ENCODE data around the gene DEPP1.

DEPP1 gene

DNA sequence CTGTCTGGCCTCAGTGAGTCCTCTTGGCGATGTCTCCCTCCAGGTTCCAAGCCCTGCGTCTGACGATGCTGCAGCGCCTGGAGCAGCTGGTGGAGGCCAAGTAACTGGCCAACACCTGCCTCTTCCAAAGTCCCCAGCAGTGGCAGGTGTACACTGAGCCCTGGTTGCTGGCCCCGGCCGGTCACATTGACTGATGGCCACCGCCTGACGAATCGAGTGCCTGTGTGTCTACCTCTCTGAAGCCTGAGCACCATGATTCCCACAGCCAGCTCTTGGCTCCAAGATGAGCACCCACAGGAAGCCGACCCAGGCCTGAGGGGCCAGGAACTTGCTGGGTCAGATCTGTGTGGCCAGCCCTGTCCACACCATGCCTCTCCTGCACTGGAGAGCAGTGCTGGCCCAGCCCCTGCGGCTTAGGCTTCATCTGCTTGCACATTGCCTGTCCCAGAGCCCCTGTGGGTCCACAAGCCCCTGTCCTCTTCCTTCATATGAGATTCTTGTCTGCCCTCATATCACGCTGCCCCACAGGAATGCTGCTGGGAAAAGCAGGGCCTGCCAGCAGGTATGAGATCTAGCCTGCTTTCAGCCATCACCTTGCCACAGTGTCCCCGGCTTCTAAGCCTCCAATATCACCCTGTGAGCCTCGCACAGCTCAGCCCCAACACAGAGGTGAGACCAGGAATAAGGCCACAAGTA lies 14.8 kb upstream of the DEPP1 start:
- no peak for DNase-seq (ENCODE audit: low read depth)

DNA sequence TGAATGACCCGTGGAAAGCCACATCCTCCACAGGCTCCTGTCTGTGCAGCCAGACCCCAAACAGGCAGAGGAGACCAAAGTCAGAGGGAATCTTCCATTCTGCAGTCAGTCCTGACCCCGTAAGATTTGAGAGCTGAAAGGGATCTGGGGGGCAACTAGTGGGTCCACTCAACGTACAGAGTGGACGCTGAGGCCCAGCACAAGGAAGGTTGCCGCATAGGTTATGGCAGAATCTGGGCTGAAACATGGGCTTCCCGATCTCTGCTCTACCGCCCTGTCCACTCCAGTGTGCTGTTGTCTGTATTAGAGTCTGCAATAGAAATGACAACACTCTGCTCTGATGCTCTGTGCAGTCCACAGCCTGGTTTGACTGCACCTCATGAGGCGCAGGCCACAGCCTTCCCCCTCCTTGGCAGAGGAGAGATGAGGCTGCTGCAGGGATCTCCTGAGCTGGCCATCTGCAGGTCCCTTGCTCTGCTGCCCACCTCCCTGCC lies 14.2 kb upstream of the DEPP1 start:
- no peak for DNase-seq (ENCODE audit: low read depth)

GRCh38 chr10:44992070-44992731 lies 13.6 kb upstream of the DEPP1 start:
- no peak for DNase-seq (ENCODE audit: low read depth)

DNA sequence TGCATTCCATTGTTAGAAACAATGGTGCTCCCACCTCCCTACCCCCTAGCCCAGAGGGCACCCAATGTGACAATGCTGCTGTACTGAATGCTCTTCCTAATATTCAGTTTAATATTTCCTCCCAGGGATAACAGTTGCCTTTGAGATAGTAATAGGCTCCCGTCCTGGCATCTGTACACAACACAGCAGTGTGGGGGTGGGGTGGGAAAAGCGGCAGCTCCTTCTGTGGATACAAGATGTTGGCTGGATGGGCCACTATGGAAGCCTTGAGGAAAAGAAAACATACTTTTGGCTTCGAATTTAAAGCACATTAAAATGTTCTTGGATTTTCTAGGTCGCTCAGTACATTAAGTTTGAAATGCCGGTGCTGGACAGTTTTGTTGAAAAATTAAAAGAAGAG lies 13.0 kb upstream of the DEPP1 start:
- no peak for DNase-seq (ENCODE audit: low read depth)

DNA sequence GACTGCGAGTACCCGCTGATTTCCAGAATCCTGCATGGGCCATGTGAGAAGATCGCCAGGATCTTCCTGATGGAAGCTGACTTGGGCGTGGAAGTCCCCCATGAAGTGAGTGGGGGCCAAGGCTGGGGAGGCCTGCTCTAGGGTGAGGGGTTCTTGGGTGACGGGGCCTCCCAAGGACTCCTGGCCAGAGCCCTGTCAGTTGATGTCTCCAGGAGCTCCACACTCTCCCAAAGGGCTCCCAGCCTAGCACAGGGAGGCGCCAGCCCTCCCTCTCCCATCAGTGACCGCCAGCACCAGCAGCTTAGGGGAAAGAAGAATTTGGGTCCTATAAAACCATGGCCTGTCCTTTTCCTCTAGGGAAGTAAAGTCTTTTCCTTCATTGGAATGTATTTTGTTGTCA lies 12.4 kb upstream of the DEPP1 start:
- no peak for DNase-seq (ENCODE audit: low read depth)

DNA sequence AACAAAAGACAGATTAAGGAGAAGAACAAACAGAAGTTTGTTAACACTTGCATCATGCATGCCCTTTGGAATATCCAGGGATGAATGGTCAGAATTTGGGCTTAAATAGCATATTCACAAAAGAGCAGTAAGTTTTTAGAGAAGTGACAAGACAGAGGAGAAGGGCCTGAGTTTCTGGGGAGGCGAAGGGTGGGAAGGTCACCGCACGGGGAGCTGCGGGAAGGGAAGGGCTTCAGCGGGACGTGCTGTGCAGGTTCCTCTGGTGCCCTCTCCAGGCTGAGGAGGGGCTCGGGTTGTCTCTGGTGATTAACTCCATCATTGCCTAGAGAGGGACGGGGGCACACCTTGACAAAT lies 11.7 kb upstream of the DEPP1 start:
- DNase-seq (ENCODE audit: low read depth): no peak

- DNase-seq (ENCODE audit: low read depth): no peak
Observed at GRCh38 chr10:44989597-44990301, 11.1 kb upstream of the DEPP1 start.

GRCh38 chr10:44988957-44989585 lies 10.5 kb upstream of the DEPP1 start:
- no peak for DNase-seq (ENCODE audit: low read depth)

- DNase-seq (ENCODE audit: low read depth): no peak
Observed at GRCh38 chr10:44986670-44987069, 8.1 kb upstream of the DEPP1 start.

GRCh38 chr10:44986179-44986578 lies 7.6 kb upstream of the DEPP1 start:
- DNase-seq (ENCODE audit: low read depth): no peak

DNA sequence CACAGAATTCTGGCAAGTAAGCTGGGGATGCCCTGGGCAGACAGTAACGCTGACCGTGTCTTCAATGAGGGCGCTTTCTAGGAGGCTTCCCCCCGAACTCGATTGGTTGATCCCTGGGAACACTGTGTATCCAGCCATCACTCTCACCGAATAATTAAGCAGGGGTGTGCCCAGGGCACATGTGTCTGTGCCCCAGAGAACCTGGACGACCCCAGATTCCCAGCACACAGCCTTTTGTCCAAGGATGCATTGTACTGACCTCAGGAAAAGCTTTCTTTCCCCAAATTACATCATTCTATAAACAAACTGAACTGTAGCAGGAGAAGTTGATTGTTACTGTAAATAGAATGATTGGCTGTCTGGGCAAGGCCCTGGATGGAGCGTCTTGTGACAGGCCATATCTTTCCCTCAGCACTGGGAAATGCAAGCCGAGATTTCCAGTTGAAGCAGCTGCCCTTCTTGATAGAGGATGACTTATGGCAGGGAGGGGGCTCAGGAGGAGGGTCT lies 6.6 kb upstream of the DEPP1 start:
- no peak for DNase-seq (ENCODE audit: low read depth)

DNA sequence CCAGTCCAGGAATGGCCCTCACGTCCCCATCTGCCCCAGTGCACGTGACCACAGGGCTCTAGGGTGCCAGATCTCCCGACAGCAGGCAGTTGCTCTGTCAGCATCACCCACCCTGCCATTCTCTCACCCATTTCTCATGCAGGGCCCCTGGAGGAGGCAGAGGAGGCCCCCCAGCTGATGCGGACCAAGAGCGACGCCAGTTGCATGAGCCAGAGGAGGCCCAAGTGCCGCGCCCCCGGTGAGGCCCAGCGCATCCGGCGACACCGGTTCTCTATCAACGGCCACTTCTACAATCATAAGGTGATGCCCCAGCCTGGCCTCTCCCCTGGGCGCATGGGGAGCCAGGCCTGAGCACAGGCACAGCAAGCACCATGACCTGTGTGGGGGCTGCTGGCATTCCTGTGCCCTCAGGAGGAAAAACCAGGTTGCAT lies 6.1 kb upstream of the DEPP1 start:
- no peak for DNase-seq (ENCODE audit: low read depth)

GRCh38 chr10:44983895-44984278 lies 5.3 kb upstream of the DEPP1 start:
- DNase-seq (ENCODE audit: low read depth): no peak

GRCh38 chr10:44983066-44983894 lies 4.7 kb upstream of the DEPP1 start:
- DNase-seq (ENCODE audit: low read depth): no peak

- no peak for DNase-seq (ENCODE audit: low read depth)
Observed at GRCh38 chr10:44982496-44982895, 3.9 kb upstream of the DEPP1 start.

DNA sequence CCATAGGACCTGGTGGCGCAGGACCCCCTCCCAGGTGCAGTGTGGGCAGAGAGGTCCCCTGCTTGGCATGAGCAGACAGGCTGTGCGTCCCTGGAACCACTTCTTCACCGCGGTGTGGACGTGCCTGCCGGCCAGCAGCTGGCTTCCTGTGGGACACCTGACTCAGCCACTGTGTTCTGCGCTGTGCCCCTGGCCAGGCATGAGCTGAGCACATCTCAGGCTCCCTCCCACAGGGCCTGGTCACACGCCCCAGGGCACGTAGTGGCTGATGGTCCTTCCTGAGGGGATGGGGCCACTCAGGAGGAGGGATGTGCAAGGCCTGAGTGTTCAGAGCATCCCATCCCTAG lies 3.5 kb upstream of the DEPP1 start:
- DNase-seq (ENCODE audit: low read depth): no peak

DNA sequence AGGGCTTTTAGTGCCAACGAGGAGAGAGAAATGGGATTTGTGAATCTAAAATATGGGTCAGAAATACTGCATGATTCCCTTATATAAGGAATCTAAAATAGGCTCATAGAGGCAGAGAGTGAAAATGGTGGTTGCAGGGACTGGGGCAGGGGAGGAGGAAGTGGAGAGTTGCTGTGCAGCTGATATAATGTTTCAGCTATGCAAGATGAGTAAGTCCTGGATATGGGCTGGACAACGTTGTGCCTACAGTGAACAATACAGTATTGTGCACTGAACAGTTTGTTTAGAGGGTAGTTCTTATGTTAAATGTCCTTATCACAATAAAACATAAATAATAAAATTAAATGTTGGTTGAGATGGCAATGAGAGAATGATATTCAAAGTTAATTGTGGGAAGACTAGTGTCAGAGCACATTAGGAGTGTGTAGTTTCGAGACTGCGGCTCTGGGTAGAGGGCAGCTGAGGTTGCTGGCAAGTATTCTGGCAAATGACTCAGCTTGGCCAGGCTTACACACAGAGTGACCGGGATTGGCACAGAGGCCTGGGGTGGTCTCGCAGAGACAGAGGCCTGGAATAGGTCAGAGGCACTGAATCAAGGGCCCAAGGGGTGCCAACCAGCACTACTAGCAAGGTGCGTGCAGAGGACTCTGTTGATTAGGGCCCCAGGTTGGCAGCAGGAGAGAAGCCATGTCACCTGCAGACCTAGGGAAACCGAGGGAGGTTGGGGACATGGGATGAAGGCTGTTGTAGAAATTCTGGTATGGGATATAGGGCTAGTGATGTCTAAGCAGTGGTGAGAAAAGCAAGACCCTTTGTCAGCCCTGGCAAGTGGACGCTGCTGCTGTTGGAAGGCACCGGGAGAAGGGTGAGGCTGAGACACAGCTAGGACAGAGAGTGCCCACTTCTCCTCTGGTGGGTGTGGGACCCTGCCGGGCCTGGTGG lies 2.8 kb upstream of the DEPP1 start:
- no peak for DNase-seq (ENCODE audit: low read depth)

DNA sequence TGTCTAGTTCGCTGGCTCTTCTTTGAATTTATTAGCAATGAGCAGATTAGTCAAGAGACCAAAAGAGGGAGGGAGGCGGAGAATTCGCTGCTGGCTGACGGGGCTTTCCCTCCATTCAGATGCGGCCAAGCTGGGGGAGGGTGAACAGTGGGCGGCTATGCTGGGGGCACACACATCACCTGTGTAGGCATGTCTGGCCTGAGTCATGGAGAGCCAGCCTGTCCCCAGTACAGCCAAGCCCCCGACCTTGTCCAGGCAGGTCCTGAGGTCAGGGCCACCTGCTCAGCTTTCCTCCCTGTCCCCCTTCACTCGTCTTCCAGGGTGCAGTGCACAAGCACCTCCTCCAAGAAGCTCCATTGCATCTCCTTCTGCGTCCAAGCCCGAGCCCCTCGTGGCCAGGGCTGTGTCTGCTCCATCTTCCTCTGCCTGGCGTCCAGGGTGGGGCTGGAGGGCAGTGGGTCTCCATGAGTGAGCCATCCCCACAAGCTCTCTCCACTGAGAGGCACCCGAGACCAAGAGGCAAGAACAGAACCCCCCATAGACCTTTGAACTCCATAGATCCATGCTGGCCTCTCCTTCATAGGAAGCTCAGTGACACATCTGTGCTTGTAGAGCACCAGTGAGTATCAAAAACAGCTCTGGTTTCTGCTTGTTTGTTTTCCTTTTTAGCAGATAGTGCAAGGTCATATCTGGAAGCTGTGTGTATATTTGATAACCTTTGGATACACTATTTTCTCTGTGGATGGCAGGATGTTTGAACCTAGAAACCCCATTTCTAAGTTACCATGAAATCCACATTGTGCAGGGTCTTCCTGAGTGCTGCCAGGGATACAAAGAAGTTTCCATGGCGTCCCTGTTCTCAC lies 1.9 kb upstream of the DEPP1 start:
- DNase-seq (ENCODE audit: low read depth): no peak

DNA sequence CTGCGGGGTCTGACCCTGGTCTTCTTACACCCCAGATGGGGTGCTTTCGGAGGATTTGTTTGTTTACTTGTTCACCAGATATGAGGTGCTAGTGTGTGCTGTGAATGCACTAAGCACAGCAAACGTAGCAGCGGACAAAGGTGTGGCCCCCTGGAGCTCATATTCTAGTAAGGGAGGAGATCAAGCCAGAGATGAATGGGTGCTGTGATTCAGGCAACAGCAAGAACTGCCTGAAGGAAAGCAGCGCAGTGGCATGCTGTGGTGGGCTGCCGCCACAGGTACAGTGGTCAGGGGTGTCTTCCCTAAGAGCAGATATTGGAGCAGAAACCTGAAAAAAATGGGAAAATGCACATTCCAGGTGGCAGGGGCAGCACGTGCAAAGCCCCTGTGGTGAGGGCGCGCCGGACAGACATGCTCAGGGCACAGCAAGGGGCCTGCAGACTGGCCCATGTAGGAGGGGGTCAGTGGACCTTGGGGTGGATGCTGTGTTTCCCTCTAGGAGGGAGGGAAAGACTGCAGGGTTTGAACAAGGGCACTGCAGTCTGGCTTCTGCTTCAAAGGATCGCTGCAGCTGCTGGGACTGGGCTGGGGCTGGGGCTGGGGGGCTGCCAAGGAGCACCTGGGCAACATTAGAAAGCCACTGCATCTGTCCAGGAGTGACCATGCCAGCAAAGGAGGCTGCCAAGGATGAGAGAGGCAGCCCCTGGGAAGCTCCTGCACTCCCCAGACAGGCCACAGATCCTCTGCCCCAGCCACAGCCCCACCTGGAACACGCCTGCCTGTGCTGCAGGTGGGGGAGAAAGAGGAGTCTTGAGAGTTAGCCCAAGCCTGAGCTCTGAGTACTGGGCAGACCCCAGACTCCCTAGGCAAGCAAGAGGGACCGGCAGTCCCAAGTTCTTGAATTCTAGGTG lies 927 bp upstream of the DEPP1 start:
- DNase-seq (ENCODE audit: low read depth): no peak

Data from activated T-helper 9 cell treated with anti-CD3 and anti-CD28 coated beads, Interleukin-2, amount 50 U/mL, for 16 hours (primary cell).